ENCODE measurements around the gene GJC1.

DNA sequence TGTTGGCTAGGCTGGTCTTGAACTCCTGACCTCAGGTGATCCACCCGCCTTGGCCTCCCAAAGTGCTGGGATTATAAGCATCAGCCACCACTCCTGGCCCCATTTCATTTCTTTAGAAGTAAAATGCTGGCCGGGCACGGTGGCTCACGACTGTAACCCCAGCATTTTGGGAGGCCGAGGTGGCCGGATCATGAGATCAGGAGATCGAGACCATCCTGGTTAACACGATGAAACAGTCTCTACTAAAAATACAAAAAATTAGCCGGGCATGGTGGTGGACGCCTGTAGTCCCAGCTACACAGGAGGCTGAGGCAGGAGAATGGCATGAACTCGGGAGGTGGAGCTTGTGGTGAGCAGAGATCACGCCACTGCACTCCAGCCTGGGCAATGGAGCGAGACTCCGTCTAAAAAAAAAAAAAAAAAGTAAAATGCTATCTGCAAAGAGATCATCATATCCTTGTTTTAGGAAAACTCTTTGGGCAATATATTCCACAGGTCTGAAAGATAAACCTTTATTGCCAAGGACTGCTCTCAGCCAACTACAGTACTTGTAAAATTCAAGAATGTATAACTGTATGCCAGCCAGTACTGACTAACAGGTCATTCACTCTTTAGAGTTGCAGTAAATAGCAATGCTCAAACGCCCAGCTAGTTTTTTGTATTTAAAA lies 3.8 kb downstream of the GJC1 start:
- TF ChIP-seq POLR2A (IDR thresholded peaks at IDR 0.05; ENCODE audit: low read depth, low read length) (no peak), EZH2 (IDR thresholded peaks at IDR 0.05; ENCODE audit: borderline replicate concordance, low read depth, low read length, severe bottlenecking) (no peak), MYC (IDR thresholded peaks at IDR 0.05; ENCODE audit: low read depth, low read length) (no peak), POLR2AphosphoS5 (IDR thresholded peaks at IDR 0.05; ENCODE audit: insufficient read depth, low read depth, low read length) (no peak)
- TF ChIP-seq, protein P1, sequence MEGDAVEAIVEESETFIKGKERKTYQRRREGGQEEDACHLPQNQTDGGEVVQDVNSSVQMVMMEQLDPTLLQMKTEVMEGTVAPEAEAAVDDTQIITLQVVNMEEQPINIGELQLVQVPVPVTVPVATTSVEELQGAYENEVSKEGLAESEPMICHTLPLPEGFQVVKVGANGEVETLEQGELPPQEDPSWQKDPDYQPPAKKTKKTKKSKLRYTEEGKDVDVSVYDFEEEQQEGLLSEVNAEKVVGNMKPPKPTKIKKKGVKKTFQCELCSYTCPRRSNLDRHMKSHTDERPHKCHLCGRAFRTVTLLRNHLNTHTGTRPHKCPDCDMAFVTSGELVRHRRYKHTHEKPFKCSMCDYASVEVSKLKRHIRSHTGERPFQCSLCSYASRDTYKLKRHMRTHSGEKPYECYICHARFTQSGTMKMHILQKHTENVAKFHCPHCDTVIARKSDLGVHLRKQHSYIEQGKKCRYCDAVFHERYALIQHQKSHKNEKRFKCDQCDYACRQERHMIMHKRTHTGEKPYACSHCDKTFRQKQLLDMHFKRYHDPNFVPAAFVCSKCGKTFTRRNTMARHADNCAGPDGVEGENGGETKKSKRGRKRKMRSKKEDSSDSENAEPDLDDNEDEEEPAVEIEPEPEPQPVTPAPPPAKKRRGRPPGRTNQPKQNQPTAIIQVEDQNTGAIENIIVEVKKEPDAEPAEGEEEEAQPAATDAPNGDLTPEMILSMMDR (IDR thresholded peaks at IDR 0.05; ENCODE audit: extremely low read depth in 1 of 2, insufficient read depth in 1 of 2, low read depth in 1 of 2, low read length in 2 of 2) = no peak
